GM23338 (cell line): ENCODE measurements around the gene RFESD. TPM values are rescaled to one million over a fixed set of nuclear protein-coding genes. Genes with fewer than 3 reads are reported as not detected.

ENCODE experiments used
- ATAC-seq: fragments of 200-7000 bp; cut with Tn5 transposase; 3 replicates; pipeline ENCODE4 v1.9.1; 2020
- DNase-seq: peaks from one replicate; pipeline ENCODE4 v3.0.0-alpha.2; 2015; ENCODE audit warnings: low spot score
- H2AFZ ChIP-seq: fragments of 200-600 bp; sonication (generic); 2 replicates; pipeline ENCODE4 v1.8.0; 2016; ENCODE audit warnings: antibody characterized with exemption, mild to moderate bottlenecking, moderate library complexity
- H3F3A ChIP-seq: fragments of 200-600 bp; sonication (generic); replicated peaks from 2 replicates; pipeline ENCODE4 v1.8.0; 2017; ENCODE audit warnings: antibody characterized with exemption, mixed run types, low read depth
- H3K27ac ChIP-seq: fragments of 200-600 bp; sonication (generic); 2 replicates; pipeline ENCODE4 v1.6.1; 2016; ENCODE audit warnings: low read depth
- H3K27me3 ChIP-seq: fragments of 200-600 bp; sonication (generic); 2 replicates; pipeline ENCODE4 v1.8.0; 2016; ENCODE audit warnings: mild to moderate bottlenecking, mixed run types, moderate library complexity; ENCODE audit not compliant: insufficient read depth
- H3K36me3 ChIP-seq: fragments of 200-600 bp; sonication (generic); 2 replicates; pipeline ENCODE4 v1.8.0; 2016; ENCODE audit warnings: mild to moderate bottlenecking; ENCODE audit not compliant: insufficient read depth
- H3K4me1 ChIP-seq: fragments of 200-600 bp; sonication (generic); 2 replicates; pipeline ENCODE4 v1.8.0; 2016; ENCODE audit warnings: mild to moderate bottlenecking, moderate library complexity; ENCODE audit not compliant: insufficient read depth
- H3K4me2 ChIP-seq: fragments of 200-600 bp; sonication (generic); 2 replicates; pipeline ENCODE4 v1.7.1; 2017; ENCODE audit warnings: mixed run types
- H3K4me3 ChIP-seq: fragments of 200-600 bp; sonication (generic); 2 replicates; pipeline ENCODE4 v1.6.1; 2016; ENCODE audit warnings: mixed run types
- H3K79me2 ChIP-seq: fragments of 200-600 bp; sonication (generic); replicated peaks from 2 replicates; pipeline ENCODE4 v1.8.0; 2017; ENCODE audit warnings: mild to moderate bottlenecking; ENCODE audit not compliant: insufficient read depth
- H3K9me2 ChIP-seq: fragments of 200-600 bp; sonication (generic); 2 replicates; pipeline ENCODE4 v1.8.0; 2017; ENCODE audit not compliant: insufficient read depth
- H4K20me1 ChIP-seq: fragments of 200-600 bp; sonication (generic); replicated peaks from 2 replicates; pipeline ENCODE4 v1.8.0; 2017; ENCODE audit warnings: mild to moderate bottlenecking; ENCODE audit not compliant: insufficient read depth
- H3K27ac Mint-ChIP-seq: 2 replicates; pipeline ENCODE4 v1.8.0; 2020; ENCODE audit warnings: inconsistent platforms, mild to moderate bottlenecking, moderate library complexity, mixed read lengths
- H3K27me3 Mint-ChIP-seq: 3 replicates; pipeline ENCODE4 v1.8.0; 2022; ENCODE audit warnings: low read depth, mild to moderate bottlenecking, moderate library complexity, mixed read lengths, inconsistent platforms; ENCODE audit not compliant: insufficient read depth, poor library complexity
- H3K36me3 Mint-ChIP-seq: 3 replicates; pipeline ENCODE4 v1.8.0; 2021; ENCODE audit warnings: low read depth, mild to moderate bottlenecking, inconsistent platforms, moderate library complexity, mixed read lengths
- H3K4me1 Mint-ChIP-seq: 3 replicates; pipeline ENCODE4 v1.8.0; 2020; ENCODE audit warnings: mild to moderate bottlenecking, inconsistent platforms, mixed read lengths
- H3K4me3 Mint-ChIP-seq: 3 replicates; pipeline ENCODE4 v1.8.0; 2021; ENCODE audit warnings: moderate library complexity, mild to moderate bottlenecking, inconsistent platforms, mixed read lengths
- H3K9me3 Mint-ChIP-seq: 3 replicates; pipeline ENCODE4 v1.8.0; 2020; ENCODE audit warnings: moderate library complexity, mild to moderate bottlenecking, inconsistent platforms, mixed read lengths
- CREB1 ChIP-seq: fragments of 250-450 bp; sonication (Bioruptor Pico); IDR thresholded peaks from 2 replicates; pipeline ENCODE4 v1.5.0; 2020; ENCODE audit warnings: low read depth, mild to moderate bottlenecking, moderate library complexity
- EZH2 ChIP-seq: fragments of 200-600 bp; sonication (generic); IDR thresholded peaks from one replicate; pipeline ENCODE4 v1.8.0; 2017; ENCODE audit warnings: antibody characterized with exemption, mild to moderate bottlenecking, low read depth; ENCODE audit not compliant: unreplicated experiment
- EZH2phosphoT487 ChIP-seq: fragments of 200-600 bp; sonication (generic); IDR thresholded peaks from one replicate; pipeline ENCODE4 v1.8.1; 2018; ENCODE audit warnings: antibody characterized with exemption; ENCODE audit not compliant: unreplicated experiment
- JUNB ChIP-seq: IDR thresholded peaks from one replicate; pipeline ENCODE4 v1.6.1; 2016; ENCODE audit warnings: antibody characterized with exemption; ENCODE audit not compliant: unreplicated experiment
- NANOG ChIP-seq: IDR thresholded peaks from 2 replicates; pipeline ENCODE4 v1.6.1; 2016; ENCODE audit warnings: antibody characterized with exemption, borderline replicate concordance
- POLR2AphosphoS5 ChIP-seq: IDR thresholded peaks from 2 replicates; pipeline ENCODE4 v1.6.1; 2016; ENCODE audit warnings: antibody characterized with exemption, low read depth
- STAT1 ChIP-seq: IDR thresholded peaks from one replicate; pipeline ENCODE4 v1.6.1; 2016; ENCODE audit warnings: antibody characterized with exemption; ENCODE audit not compliant: unreplicated experiment
- ZNF114 ChIP-seq: fragments of 250-450 bp; sonication (Bioruptor Pico); IDR thresholded peaks from 2 replicates; pipeline ENCODE4 v1.5.0; 2020; ENCODE audit warnings: mild to moderate bottlenecking, moderate library complexity
- ZNF331 ChIP-seq: fragments of 250-450 bp; sonication (Bioruptor Pico); IDR thresholded peaks from 2 replicates; pipeline ENCODE4 v1.5.0; 2020; ENCODE audit warnings: low read depth, mild to moderate bottlenecking, moderate library complexity
- polyA plus RNA-seq: library from polyadenylated mRNA; unstranded; fragments of >200 nt; fragmentation: Nextera tagmentation; extraction: Ambion mirVana; gene quantifications from 2 replicates; pipeline ENCODE4 v1.2.1, GENCODE V29; 2016
- total RNA-seq: library from RNA; depleted of rRNA; stranded (reverse); fragments of >200 nt; shearing (Covaris generic); gene quantifications from 2 replicates; pipeline ENCODE4 v1.2.3, GENCODE V29; 2014
- TF ChIP-seq, protein P1 (sequence below), 2 experiments: fragments of 200-600 bp in 1 of 2; sonication (generic) in 1 of 2; conservative IDR thresholded peaks; 2 replicates each; pipeline versions ENCODE4 v1.5.1 to v1.6.1; 2016 to 2017; ENCODE audit warnings: antibody characterized with exemption in 2 of 2, low read depth in 2 of 2, mild to moderate bottlenecking in 2 of 2, moderate library complexity in 1 of 2
- TF ChIP-seq, protein P2 (sequence below): fragments of 250-450 bp; sonication (Bioruptor Pico); IDR thresholded peaks from 2 replicates; pipeline ENCODE4 v1.5.0; 2020; ENCODE audit warnings: mild to moderate bottlenecking, moderate library complexity
- TF ChIP-seq, protein P3 (sequence below): IDR thresholded peaks from 2 replicates; pipeline ENCODE4 v1.6.1; 2016; ENCODE audit warnings: antibody characterized with exemption
- TF ChIP-seq, protein P4 (sequence below): IDR thresholded peaks from one replicate; pipeline ENCODE4 v1.6.1; 2018; ENCODE audit warnings: antibody characterized with exemption; ENCODE audit not compliant: unreplicated experiment

The RFESD gene
- total and polyA plus RNA-seq, 2 experiments from 2014 or later: 2.4 to 6.9 TPM

DNA sequence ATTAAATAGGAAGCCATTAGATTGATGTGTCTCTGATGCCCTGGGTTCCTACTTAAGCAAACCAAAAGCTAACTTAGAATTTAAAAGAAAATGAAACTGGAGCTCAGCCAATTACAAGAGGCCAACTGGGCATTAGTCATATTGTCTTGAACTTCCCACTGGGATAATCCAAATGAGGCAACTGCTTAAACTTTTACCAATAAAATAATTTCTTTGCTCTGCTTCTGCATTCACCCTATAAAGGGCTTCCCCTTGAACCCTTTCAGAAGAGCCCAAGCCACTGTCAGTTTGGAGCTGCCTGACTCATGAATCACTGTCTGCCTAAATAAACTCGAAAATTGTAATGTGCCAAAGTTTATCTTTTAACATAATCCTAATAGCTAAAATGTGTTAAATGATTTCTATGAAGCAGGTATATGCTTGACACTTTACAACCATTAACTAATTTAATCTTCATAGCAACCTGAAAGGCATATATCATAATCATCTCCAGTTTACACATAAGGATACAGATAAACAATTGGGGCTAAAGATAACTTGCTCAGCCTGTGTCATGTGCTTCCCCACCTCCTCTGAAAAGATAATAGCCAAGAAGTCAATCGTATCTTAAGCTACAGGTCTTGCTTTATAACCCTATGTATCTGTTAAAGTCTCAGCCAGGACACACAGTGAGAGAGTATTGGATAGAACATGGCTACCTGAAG is 15.2 kb upstream of the RFESD start:
- Mint-ChIP-seq H3K9me3 (peaks cover 28% of the 10 kb centered on the region), H3K27me3 (peaks cover 3% of the 10 kb centered on the region), H3K27ac (no peak overlapping the region), H3K4me3 (no peak overlapping the region), H3K4me1 (no peaks in the 10 kb centered on the region), H3K36me3 (peaks cover 26% of the 10 kb centered on the region)
- H4K20me1 ChIP-seq: no peaks in the 10 kb centered on the region
- no peak for TF ChIP-seq CREB1
- TF ChIP-seq NANOG: no peak
- TF ChIP-seq, protein P1, sequence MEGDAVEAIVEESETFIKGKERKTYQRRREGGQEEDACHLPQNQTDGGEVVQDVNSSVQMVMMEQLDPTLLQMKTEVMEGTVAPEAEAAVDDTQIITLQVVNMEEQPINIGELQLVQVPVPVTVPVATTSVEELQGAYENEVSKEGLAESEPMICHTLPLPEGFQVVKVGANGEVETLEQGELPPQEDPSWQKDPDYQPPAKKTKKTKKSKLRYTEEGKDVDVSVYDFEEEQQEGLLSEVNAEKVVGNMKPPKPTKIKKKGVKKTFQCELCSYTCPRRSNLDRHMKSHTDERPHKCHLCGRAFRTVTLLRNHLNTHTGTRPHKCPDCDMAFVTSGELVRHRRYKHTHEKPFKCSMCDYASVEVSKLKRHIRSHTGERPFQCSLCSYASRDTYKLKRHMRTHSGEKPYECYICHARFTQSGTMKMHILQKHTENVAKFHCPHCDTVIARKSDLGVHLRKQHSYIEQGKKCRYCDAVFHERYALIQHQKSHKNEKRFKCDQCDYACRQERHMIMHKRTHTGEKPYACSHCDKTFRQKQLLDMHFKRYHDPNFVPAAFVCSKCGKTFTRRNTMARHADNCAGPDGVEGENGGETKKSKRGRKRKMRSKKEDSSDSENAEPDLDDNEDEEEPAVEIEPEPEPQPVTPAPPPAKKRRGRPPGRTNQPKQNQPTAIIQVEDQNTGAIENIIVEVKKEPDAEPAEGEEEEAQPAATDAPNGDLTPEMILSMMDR (conservative IDR thresholded peaks at IDR 0.05; ENCODE audit: low read depth in 2 of 2): no peak
- TF ChIP-seq, protein P2, sequence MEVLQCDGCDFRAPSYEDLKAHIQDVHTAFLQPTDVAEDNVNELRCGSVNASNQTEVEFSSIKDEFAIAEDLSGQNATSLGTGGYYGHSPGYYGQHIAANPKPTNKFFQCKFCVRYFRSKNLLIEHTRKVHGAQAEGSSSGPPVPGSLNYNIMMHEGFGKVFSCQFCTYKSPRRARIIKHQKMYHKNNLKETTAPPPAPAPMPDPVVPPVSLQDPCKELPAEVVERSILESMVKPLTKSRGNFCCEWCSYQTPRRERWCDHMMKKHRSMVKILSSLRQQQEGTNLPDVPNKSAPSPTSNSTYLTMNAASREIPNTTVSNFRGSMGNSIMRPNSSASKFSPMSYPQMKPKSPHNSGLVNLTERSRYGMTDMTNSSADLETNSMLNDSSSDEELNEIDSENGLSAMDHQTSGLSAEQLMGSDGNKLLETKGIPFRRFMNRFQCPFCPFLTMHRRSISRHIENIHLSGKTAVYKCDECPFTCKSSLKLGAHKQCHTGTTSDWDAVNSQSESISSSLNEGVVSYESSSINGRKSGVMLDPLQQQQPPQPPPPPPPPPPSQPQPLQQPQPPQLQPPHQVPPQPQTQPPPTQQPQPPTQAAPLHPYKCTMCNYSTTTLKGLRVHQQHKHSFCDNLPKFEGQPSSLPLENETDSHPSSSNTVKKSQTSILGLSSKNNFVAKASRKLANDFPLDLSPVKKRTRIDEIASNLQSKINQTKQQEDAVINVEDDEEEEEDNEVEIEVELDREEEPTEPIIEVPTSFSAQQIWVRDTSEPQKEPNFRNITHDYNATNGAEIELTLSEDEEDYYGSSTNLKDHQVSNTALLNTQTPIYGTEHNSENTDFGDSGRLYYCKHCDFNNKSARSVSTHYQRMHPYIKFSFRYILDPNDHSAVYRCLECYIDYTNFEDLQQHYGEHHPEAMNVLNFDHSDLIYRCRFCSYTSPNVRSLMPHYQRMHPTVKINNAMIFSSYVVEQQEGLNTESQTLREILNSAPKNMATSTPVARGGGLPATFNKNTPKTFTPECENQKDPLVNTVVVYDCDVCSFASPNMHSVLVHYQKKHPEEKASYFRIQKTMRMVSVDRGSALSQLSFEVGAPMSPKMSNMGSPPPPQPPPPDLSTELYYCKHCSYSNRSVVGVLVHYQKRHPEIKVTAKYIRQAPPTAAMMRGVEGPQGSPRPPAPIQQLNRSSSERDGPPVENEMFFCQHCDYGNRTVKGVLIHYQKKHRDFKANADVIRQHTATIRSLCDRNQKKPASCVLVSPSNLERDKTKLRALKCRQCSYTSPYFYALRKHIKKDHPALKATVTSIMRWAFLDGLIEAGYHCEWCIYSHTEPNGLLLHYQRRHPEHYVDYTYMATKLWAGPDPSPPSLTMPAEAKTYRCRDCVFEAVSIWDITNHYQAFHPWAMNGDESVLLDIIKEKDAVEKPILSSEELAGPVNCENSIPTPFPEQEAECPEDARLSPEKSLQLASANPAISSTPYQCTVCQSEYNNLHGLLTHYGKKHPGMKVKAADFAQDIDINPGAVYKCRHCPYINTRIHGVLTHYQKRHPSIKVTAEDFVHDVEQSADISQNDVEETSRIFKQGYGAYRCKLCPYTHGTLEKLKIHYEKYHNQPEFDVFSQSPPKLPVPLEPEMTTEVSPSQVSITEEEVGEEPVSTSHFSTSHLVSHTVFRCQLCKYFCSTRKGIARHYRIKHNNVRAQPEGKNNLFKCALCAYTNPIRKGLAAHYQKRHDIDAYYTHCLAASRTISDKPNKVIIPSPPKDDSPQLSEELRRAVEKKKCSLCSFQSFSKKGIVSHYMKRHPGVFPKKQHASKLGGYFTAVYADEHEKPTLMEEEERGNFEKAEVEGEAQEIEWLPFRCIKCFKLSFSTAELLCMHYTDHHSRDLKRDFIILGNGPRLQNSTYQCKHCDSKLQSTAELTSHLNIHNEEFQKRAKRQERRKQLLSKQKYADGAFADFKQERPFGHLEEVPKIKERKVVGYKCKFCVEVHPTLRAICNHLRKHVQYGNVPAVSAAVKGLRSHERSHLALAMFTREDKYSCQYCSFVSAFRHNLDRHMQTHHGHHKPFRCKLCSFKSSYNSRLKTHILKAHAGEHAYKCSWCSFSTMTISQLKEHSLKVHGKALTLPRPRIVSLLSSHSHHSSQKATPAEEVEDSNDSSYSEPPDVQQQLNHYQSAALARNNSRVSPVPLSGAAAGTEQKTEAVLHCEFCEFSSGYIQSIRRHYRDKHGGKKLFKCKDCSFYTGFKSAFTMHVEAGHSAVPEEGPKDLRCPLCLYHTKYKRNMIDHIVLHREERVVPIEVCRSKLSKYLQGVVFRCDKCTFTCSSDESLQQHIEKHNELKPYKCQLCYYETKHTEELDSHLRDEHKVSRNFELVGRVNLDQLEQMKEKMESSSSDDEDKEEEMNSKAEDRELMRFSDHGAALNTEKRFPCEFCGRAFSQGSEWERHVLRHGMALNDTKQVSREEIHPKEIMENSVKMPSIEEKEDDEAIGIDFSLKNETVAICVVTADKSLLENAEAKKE (CRISPR knock-in tag): no peak
- TF ChIP-seq EZH2: no peak
- no peak for TF ChIP-seq STAT1
- no peak for TF ChIP-seq EZH2phosphoT487
- TF ChIP-seq POLR2AphosphoS5: no peak
- TF ChIP-seq ZNF114 (CRISPR knock-in tag): no peak
- TF ChIP-seq ZNF331 (CRISPR knock-in tag): no peak
- no peak for TF ChIP-seq JUNB
- TF ChIP-seq, protein P3, sequence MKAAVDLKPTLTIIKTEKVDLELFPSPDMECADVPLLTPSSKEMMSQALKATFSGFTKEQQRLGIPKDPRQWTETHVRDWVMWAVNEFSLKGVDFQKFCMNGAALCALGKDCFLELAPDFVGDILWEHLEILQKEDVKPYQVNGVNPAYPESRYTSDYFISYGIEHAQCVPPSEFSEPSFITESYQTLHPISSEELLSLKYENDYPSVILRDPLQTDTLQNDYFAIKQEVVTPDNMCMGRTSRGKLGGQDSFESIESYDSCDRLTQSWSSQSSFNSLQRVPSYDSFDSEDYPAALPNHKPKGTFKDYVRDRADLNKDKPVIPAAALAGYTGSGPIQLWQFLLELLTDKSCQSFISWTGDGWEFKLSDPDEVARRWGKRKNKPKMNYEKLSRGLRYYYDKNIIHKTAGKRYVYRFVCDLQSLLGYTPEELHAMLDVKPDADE: no peak
- TF ChIP-seq, protein P4, sequence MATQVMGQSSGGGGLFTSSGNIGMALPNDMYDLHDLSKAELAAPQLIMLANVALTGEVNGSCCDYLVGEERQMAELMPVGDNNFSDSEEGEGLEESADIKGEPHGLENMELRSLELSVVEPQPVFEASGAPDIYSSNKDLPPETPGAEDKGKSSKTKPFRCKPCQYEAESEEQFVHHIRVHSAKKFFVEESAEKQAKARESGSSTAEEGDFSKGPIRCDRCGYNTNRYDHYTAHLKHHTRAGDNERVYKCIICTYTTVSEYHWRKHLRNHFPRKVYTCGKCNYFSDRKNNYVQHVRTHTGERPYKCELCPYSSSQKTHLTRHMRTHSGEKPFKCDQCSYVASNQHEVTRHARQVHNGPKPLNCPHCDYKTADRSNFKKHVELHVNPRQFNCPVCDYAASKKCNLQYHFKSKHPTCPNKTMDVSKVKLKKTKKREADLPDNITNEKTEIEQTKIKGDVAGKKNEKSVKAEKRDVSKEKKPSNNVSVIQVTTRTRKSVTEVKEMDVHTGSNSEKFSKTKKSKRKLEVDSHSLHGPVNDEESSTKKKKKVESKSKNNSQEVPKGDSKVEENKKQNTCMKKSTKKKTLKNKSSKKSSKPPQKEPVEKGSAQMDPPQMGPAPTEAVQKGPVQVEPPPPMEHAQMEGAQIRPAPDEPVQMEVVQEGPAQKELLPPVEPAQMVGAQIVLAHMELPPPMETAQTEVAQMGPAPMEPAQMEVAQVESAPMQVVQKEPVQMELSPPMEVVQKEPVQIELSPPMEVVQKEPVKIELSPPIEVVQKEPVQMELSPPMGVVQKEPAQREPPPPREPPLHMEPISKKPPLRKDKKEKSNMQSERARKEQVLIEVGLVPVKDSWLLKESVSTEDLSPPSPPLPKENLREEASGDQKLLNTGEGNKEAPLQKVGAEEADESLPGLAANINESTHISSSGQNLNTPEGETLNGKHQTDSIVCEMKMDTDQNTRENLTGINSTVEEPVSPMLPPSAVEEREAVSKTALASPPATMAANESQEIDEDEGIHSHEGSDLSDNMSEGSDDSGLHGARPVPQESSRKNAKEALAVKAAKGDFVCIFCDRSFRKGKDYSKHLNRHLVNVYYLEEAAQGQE: no peak
- H3K27ac ChIP-seq: no peak overlapping the region
- H3K27me3 ChIP-seq: no peaks in the 10 kb centered on the region
- H3K4me1 ChIP-seq: no peaks in the 10 kb centered on the region
- no peaks in the 10 kb centered on the region for H3K79me2 ChIP-seq
- H2AFZ ChIP-seq: no peak overlapping the region; the same call in 1 of the 2 replicates
- DNase-seq (no peak), ATAC-seq (no peak)
- H3K4me3 ChIP-seq: no peak overlapping the region
- peaks cover 8% of the 10 kb centered on the region for H3K36me3 ChIP-seq
- 0 out of 2 replicates have a peak, but pooled peaks cover 11% of the 10 kb centered on the region for H3K9me2 ChIP-seq
- H3K4me2 ChIP-seq: no peak overlapping the region
- no peaks in the 10 kb centered on the region for H3F3A ChIP-seq
